ENCODE measurements around the gene BGN.

DNA sequence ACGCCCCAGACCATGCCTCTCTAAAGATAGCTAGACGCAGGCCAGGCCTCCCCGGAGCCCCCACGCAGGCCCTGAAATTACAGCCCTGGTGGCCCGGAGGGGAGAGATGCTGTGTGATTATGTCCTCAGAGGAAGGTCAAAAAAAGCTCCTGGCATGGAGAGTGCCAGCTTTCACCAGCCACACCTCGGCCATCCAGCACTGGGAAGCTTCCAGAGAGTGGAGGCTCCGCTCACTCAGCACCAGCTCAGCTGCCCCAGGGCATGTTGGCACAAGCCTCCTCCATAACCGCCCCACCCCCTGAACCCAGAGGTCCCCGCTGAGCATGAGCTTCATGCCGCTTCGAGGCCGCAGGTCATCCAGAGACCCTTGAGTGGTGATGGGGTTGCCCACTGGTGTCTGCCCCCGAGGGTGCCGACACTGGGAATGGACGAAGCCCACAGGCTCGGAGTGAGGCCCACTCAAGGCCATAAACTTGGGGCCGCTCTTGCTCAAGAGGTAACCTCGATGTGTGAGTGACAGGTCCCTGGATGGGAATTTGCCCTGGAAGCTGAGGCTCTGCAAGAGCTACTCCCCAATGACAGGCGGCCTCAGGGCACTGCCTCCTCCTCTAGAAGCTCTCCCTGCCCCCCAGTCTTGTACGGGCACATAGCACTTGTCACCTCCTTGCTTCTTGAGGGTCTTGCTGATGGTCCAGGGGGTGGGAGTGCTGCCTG, 4.4 kb upstream of the BGN start:
- TF ChIP-seq KLF16 (tag by site-specific recombination; IDR thresholded peaks at IDR 0.05) = no peak
- no peak for TF ChIP-seq ATF2 (tag by site-specific recombination; IDR thresholded peaks at IDR 0.05; ENCODE audit: low read depth)
- no peak for TF ChIP-seq CTCF (tag by site-specific recombination; IDR thresholded peaks at IDR 0.05)
